GM04504 (cell line): ENCODE results near the gene DNM3.

ENCODE experiments used
- DNase-seq: peaks from one replicate; pipeline ENCODE4 v3.0.0-alpha.2; 2012; ENCODE audit warnings: low read depth

Gene DNM3

DNA sequence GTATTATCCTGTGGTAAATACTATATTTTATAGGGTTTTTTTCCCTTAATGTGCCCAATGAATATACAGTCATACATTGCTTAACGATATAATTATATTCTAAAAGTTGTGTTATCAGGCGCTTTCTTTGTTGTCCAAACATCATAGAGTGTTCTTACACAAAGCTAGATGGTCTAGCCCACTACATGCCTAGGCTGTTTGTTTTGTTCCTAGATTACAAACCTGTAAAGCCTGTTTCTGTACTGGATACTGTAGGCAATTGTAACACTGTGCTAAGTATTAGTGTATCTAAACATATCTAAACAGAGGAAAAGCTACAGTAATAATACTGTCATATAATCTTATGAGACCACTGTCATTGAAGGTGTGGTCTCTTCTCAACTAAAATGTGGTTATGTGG lies 336.6 kb downstream of the DNM3 start:
- no peak for DNase-seq

GRCh38 chr1:172178886-172179285 lies 337.6 kb downstream of the DNM3 start:
- DNase-seq = no peak

DNA sequence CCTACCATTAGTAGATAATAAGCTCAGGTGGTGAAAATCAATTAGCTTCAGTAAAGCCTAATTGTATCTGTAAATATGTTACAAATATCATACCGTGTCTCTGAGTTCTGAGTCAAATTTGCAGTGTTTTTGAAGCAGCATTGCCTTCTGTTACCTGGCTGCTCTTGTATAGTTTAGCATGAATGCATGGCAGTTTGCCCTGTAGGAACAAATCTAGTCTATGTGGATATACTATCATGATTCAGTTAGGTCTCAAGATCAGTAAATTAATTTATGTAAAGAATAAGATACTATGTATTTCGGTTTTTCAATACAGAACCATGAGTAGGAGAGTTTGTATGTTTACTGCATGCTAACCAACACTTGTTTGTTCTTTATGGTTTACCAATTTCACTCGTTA lies 338.6 kb downstream of the DNM3 start:
- DNase-seq = no peak

DNA sequence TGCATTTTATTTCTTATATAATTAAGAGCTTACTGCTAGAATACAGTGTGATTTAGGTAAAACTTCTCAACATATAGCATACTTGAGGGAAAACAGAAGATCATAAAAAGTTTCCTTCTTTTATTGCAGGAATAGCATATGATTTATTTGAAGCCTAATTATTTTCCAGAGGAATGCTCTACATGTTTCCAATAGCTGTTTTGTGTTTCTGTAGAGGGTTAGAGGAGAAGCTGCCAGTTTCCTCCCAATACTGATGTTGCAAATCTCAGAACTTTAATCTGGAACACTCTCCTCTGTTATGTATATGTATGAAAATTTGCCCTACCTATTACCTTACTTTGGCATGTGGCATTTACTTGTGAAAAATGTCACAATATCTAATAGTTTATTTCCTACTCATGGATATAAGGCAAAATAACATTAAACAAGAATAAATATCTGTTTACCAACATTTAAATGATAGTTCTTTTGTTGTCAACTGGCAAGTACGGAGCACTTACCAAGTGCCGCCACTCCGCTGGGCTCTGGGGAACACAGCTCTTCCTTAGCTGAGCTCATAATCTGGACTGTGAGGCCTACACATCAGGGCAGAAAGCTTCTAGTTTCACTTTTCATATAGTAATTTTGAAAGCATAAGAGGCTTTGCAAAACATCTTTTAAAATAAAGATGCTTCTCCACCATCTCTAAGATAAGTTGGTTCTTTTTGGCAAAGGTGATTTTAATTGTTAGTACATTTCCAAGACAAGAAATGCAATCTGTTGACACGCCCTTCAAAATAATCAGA lies 339.4 kb downstream of the DNM3 start:
- DNase-seq = no peak

- no peak for DNase-seq
Measured at GRCh38 chr1:172184506-172185191, 343.4 kb downstream of the DNM3 start.

GRCh38 chr1:172185211-172185610 lies 343.9 kb downstream of the DNM3 start:
- no peak for DNase-seq

GRCh38 chr1:172185996-172186395 lies 344.7 kb downstream of the DNM3 start:
- no peak for DNase-seq

GRCh38 chr1:172201572-172201971 lies 360.3 kb downstream of the DNM3 start:
- DNase-seq = no peak

- DNase-seq = no peak
Measured at GRCh38 chr1:172203135-172203823, 362.0 kb downstream of the DNM3 start.

DNA sequence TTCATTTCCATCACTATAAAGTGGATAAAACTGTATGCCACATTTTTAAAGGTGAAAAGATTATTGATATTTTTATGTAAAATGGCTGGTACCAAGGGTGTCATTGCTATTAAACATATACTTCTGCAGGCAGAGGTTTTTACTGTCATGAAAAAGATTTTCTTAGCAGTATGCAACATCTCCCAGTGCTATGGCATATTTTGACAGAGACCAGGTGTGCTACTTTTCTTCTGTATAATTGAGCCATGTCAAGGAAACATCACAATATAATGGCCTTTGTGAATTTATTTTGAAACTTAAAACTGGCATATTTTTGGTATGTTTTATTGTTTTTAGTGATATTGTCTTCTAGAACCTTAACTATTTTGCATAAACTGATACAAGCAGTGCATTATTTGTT lies 362.6 kb downstream of the DNM3 start:
- no peak for DNase-seq

GRCh38 chr1:172206256-172206655 lies 365.0 kb downstream of the DNM3 start:
- no peak for DNase-seq

GRCh38 chr1:172208635-172209034 lies 367.3 kb downstream of the DNM3 start:
- DNase-seq = no peak

- no peak for DNase-seq
Measured at GRCh38 chr1:172211221-172211620, 369.9 kb downstream of the DNM3 start.

DNA sequence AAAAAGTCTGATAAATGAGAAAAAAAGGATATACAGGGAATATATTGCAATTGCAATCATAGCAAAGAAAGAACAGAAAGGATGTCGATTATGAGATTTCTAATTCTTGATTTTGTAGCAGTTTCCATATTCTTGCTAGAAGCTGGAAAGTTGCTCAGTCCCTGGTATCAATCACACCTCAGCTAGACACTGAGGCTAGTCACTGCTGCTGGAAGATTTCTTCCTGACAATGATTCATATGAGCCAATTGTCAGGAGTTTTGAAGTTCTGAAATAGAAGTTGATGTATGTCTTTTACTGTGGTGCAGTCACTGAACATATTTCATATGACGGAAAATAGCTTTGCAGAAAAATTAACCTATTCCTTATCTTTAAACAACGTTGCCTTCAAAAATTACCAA lies 370.8 kb downstream of the DNM3 start:
- no peak for DNase-seq

GRCh38 chr1:172215006-172215405 lies 373.7 kb downstream of the DNM3 start:
- DNase-seq = no peak

DNA sequence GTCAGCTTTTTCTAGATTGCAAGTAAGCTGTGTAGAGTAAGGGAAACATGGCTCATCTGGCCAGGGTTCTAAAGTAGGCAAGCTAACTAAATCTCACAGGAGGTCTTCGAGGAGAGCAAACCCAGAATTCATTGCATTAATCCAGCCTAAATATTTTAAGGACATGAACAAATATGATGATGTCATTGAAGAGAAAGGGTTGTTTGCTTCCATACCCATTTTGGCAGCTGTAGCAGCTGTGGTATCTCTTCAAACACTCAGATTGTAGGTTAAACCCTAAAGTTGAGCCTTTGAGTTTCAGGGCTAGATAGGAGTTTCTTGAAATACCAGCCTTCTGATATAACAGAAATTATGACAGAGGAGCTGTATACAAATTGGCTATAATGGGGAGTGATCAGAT lies 378.7 kb downstream of the DNM3 start:
- no peak for DNase-seq

GRCh38 chr1:172220376-172220775 lies 379.1 kb downstream of the DNM3 start:
- DNase-seq = no peak

DNA sequence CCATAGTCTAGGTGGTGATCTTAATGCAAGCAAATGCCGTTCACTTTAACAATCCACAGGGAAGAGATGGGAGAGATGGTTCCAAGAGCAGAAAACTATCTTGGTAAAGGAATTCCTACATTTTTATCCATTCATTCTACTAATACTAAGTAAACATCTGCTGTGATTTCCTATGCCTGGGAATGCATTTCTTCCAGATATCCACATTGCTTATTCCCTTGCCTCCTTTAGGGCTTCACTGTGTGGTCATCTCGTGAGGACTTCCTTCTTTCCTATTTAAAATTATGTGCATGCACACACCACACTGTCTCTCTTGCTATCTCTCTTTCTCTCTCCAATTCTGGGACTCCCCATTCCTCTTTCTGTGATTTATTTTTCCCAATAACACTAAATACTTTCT lies 380.1 kb downstream of the DNM3 start:
- DNase-seq = no peak

DNA sequence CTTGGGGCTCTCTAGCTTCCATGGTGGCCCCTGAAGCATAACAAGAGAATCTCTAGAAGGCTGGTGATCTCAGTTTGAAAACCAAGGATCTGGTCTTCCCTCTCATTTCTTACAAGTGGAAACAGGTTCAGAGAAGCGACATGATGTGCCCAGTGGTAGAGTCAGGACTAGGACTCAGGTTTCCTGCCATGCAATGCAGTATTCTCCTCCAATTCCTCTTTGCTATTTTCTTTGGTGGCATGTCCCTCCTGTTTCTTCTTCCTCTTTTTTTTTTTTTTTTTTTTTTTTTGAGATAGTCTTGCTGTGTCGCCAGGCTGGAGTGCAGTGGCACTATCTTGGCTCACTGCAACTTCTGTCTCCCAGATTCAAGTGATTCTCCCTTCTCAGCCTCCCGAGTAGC lies 383.6 kb downstream of the DNM3 start:
- DNase-seq = no peak

DNA sequence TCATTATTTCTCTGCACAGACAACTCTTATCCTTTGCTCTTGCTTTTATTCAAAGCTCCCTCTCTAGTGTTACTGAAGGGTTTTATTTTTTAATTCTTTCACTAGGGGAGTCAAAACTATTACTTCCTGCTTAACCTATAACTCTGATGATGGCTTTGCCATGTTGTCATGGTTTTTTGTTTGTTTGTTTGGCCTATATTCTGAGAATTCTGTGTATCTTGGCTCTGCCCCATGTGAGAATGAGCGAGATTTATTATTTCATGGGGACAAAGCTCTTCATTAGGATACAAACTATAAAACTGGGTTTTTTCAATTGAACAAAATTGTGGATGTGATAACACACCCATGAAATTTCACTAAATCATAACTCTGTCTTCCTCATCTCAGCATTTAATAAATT lies 388.6 kb downstream of the DNM3 start:
- DNase-seq = no peak

DNA sequence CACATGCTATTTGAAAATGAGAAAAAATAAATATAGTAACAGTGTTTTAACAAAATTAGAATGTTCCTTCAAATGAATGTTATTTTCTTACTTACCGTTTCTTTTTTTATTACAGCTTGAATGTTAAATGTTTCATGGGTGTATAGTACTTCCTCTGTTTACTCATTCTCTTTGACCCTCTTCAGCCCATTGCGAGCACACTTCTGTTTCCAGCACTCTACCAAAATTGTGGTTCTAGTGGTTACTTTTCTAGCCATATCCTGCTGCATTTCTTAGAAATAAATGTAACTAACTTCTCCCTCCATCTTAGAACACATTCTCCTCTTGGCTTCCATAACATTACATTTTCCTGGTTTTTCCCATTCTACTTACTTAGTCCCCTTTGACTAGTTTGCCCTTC lies 389.2 kb downstream of the DNM3 start:
- no peak for DNase-seq

DNA sequence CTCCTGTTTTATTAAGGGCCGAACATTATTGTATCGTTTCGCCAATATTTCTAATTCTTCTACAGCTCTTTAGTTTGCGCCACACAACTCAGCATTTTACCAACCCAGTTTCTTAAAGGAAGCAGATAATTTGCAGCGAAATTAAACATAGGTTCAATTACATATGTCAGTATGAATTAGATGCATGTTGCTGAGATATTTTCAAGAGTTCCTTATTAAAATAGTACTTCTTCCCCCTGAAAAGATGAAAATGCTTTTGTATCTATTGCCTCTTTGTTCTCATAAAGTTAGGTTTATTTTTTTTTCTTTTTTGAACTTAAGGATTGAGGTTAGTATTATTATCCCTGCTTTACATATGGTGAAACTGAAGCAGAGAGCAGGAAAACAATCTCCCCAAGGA lies 395.7 kb downstream of the DNM3 start:
- DNase-seq = no peak

DNA sequence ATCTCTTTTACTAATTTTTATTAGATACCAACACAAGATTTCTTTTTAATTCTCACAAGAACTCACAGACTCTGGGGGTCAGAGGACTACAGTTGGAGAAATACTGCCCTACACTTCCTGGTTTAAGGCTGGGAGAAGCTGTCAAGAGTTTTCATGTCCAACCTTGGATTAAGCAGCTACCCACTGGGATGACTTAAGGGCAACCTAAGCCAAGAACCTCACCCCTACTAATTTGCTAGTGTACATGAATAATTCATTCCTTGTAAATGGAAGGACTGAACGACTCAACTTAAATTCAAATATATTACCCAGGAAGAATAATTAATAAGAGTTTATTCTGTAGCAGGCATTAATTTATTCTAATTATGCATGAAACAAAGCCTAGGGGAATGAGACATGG lies 396.9 kb downstream of the DNM3 start:
- no peak for DNase-seq
